H9 (cell line): ENCODE results near the gene PIGL. TPM values are rescaled to one million over a fixed set of nuclear protein-coding genes. Genes with fewer than 3 reads are reported as not detected.

Source experiments
- DNase-seq: peaks from one replicate; pipeline ENCODE4 v3.0.0-alpha.2; 2017
- H2AFZ ChIP-seq: one replicate; pipeline ENCODE4 v1.6.1; 2013; ENCODE audit warnings: mild to moderate bottlenecking, low read length, control low read depth, moderate library complexity
- H2AK5ac ChIP-seq: 2 replicates; pipeline ENCODE4 v1.6.1; 2013; ENCODE audit warnings: low read length, control low read depth, mixed read lengths; ENCODE audit not compliant: insufficient read length
- H2BK120ac ChIP-seq: one replicate; pipeline ENCODE4 v1.6.1; 2013; ENCODE audit warnings: low read depth, mild to moderate bottlenecking, low read length, control low read depth, inconsistent platforms; ENCODE audit not compliant: poor library complexity, severe bottlenecking
- H2BK12ac ChIP-seq: 2 replicates; pipeline ENCODE4 v1.6.1; 2013; ENCODE audit warnings: low read length, control low read depth, mixed read lengths, low read depth; ENCODE audit not compliant: insufficient read length
- H2BK15ac ChIP-seq: 2 replicates; pipeline ENCODE4 v1.6.1; 2013; ENCODE audit warnings: low read depth, low read length, control low read depth
- H2BK20ac ChIP-seq: one replicate; pipeline ENCODE4 v1.6.1; 2013; ENCODE audit warnings: low read depth, mild to moderate bottlenecking, low read length, control low read depth, inconsistent platforms; ENCODE audit not compliant: poor library complexity, severe bottlenecking
- H2BK5ac ChIP-seq: 2 replicates; pipeline ENCODE4 v1.6.1; 2013; ENCODE audit warnings: low read length, control low read depth, mixed read lengths; ENCODE audit not compliant: insufficient read length
- H3K14ac ChIP-seq: 2 replicates; pipeline ENCODE4 v1.6.1; 2013; ENCODE audit warnings: low read length, control low read depth; ENCODE audit not compliant: insufficient read depth
- H3K18ac ChIP-seq: 2 replicates; pipeline ENCODE4 v1.6.1; 2013; ENCODE audit warnings: low read depth, mild to moderate bottlenecking, mixed read lengths, low read length, control low read depth; ENCODE audit not compliant: insufficient read length
- H3K23ac ChIP-seq: 2 replicates; pipeline ENCODE4 v1.6.1; 2013; ENCODE audit warnings: low read length, control low read depth, mixed read lengths, low read depth; ENCODE audit not compliant: insufficient read length
- H3K23me2 ChIP-seq: 2 replicates; pipeline ENCODE4 v1.6.1; 2013; ENCODE audit warnings: low read depth, mild to moderate bottlenecking, mixed read lengths, low read length, control low read depth; ENCODE audit not compliant: insufficient read length, poor library complexity, severe bottlenecking
- H3K27ac ChIP-seq: 2 replicates; pipeline ENCODE4 v1.5.1; 2013; ENCODE audit warnings: low read length, control low read depth, mixed read lengths, low read depth; ENCODE audit not compliant: insufficient read length
- H3K27me3 ChIP-seq: 2 replicates; pipeline ENCODE4 v1.6.1; 2013; ENCODE audit warnings: low read length, control low read depth, inconsistent platforms; ENCODE audit not compliant: insufficient read depth
- H3K4ac ChIP-seq: 2 replicates; pipeline ENCODE4 v1.6.1; 2013; ENCODE audit warnings: low read depth, mild to moderate bottlenecking, control low read depth, inconsistent platforms, low read length, moderate library complexity
- H3K4me1 ChIP-seq: 2 replicates; pipeline ENCODE4 v1.6.1; 2013; ENCODE audit warnings: low read length, control low read depth, inconsistent platforms; ENCODE audit not compliant: insufficient read depth
- H3K4me2 ChIP-seq: 2 replicates; pipeline ENCODE4 v1.6.1; 2013; ENCODE audit warnings: low read length, control low read depth, mixed read lengths; ENCODE audit not compliant: insufficient read length, insufficient read depth
- H3K56ac ChIP-seq: 2 replicates; pipeline ENCODE4 v1.6.1; 2013; ENCODE audit warnings: low read depth, mild to moderate bottlenecking, mixed read lengths, low read length, control low read depth; ENCODE audit not compliant: insufficient read length
- H3K79me1 ChIP-seq: 2 replicates; pipeline ENCODE4 v1.6.1; 2013; ENCODE audit warnings: low read depth, mild to moderate bottlenecking, moderate library complexity, low read length, control low read depth, inconsistent platforms; ENCODE audit not compliant: insufficient read depth, poor library complexity, severe bottlenecking
- H3K79me2 ChIP-seq: 2 replicates; pipeline ENCODE4 v1.6.1; 2013; ENCODE audit warnings: low read length, control low read depth, inconsistent platforms; ENCODE audit not compliant: insufficient read depth
- H3K9ac ChIP-seq: 2 replicates; pipeline ENCODE4 v1.6.1; 2013; ENCODE audit warnings: low read length, control low read depth, mixed read lengths; ENCODE audit not compliant: insufficient read length; ENCODE audit errors: extremely low read depth
- H3K9me3 ChIP-seq: one replicate; pipeline ENCODE4 v1.6.1; 2013; ENCODE audit warnings: low read depth, low read length, inconsistent platforms; ENCODE audit not compliant: control insufficient read depth
- H3T11ph ChIP-seq: one replicate; pipeline ENCODE4 v1.6.1; 2013; ENCODE audit warnings: mild to moderate bottlenecking, low read length, control low read depth, inconsistent platforms
- H4K20me1 ChIP-seq: one replicate; pipeline ENCODE4 v1.6.1; 2013; ENCODE audit not compliant: control insufficient read depth, insufficient read length, insufficient read depth
- H4K5ac ChIP-seq: 2 replicates; pipeline ENCODE4 v1.6.1; 2013; ENCODE audit warnings: low read depth, mild to moderate bottlenecking, mixed read lengths, low read length, control low read depth; ENCODE audit not compliant: insufficient read length
- H4K8ac ChIP-seq: replicated peaks from 2 replicates; pipeline ENCODE4 v1.6.1; 2013; ENCODE audit warnings: low read length, control low read depth, mixed read lengths, low read depth; ENCODE audit not compliant: insufficient read length
- H4K91ac ChIP-seq: 2 replicates; pipeline ENCODE4 v1.6.1; 2013; ENCODE audit warnings: low read depth, mild to moderate bottlenecking, moderate library complexity, mixed read lengths, low read length, control low read depth; ENCODE audit not compliant: insufficient read length
- H3K27ac Mint-ChIP-seq, 3 experiments: 2 replicates in 2 of 3; 3 replicates in 1 of 3; pipeline ENCODE4 v1.8.0; 2020 to 2021; ENCODE audit warnings: mixed read lengths in 3 of 3, mild to moderate bottlenecking in 1 of 3, moderate library complexity in 1 of 3
- H3K27me3 Mint-ChIP-seq: 2 replicates; pipeline ENCODE4 v1.8.0; 2021; ENCODE audit warnings: low read depth, mild to moderate bottlenecking, moderate library complexity, mixed read lengths
- H3K36me3 Mint-ChIP-seq, 3 experiments: 2 replicates in 2 of 3; 3 replicates in 1 of 3; pipeline ENCODE4 v1.8.0; 2020 to 2021; ENCODE audit warnings: low read depth in 3 of 3, mixed read lengths in 3 of 3; ENCODE audit not compliant: insufficient read depth in 1 of 3
- H3K4me1 Mint-ChIP-seq, 2 experiments: 2 replicates each; pipeline ENCODE4 v1.8.0; 2020; ENCODE audit warnings: mixed read lengths in 2 of 2
- H3K4me3 Mint-ChIP-seq, 2 experiments: 2 replicates in 1 of 2; 3 replicates in 1 of 2; pipeline ENCODE4 v1.8.0; 2020 to 2021; ENCODE audit warnings: mild to moderate bottlenecking in 2 of 2, mixed read lengths in 2 of 2, moderate library complexity in 1 of 2
- H3K9me3 Mint-ChIP-seq, 2 experiments: 2 replicates in 1 of 2; 3 replicates in 1 of 2; pipeline ENCODE4 v1.8.0; 2020; ENCODE audit warnings: mild to moderate bottlenecking in 2 of 2, mixed read lengths in 2 of 2, moderate library complexity in 1 of 2
- WGBS: extraction: QIAGEN DNeasy Blood & Tissue Kit; methylation state at CpG from one replicate; pipeline ENCODE4 v1.1.7; 2013; ENCODE audit warnings: missing lambda C conversion rate, low lambda C conversion rate, mixed read lengths; ENCODE audit not compliant: insufficient read length; ENCODE audit errors: extremely low coverage; 5-methylcytosine and 5-hydroxymethylcytosine counted together
- total RNA-seq: library from RNA; stranded (reverse); gene quantifications from 2 replicates; pipeline ENCODE4 v1.2.1, GENCODE V29; 2021
- TF ChIP-seq, protein P1 (sequence below): fragments of 200-600 bp; sonication (generic); conservative IDR thresholded peaks from 3 replicates; pipeline ENCODE4 v1.8.0; 2021; ENCODE audit warnings: antibody characterized with exemption, mild to moderate bottlenecking

Gene PIGL
- total RNA-seq, 1 experiment from 2014 or later: 21.6 TPM

DNA sequence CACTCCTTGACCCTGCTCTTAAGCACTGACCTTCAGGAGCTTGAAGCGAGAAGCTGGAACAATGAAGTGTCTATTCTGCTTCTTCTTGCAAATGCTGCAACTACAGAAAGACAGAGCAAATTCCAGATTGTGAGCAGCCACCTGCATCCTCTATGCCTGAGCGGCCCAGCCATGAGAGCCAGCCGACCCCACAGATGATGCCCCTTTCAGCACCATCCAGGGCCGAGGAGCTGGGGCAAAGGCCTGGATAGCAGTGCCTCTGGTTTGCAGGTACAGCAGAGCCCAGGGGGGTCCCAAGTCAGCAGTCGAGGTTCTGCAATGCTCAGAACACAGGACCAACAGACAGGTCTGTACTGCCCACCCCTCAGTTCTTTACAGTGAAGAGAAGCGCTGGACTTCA lies 131.6 kb downstream of the PIGL start:
- H3K27ac ChIP-seq: no peak overlapping the region
- Mint-ChIP-seq H3K27ac (no peak overlapping the region), H3K9me3 (no peaks in the 10 kb centered on the region), H3K36me3 (peaks cover 29 to 50% (median 38%) of the 10 kb centered on the region in 3 experiments), H3K27me3 (peaks cover 4% of the 10 kb centered on the region), H3K4me3 (no peak overlapping the region), H3K4me1 (peaks cover 9 to 11% of the 10 kb centered on the region in 2 experiments)
- H3K14ac ChIP-seq: no peak overlapping the region; the same call in 1 of the 2 replicates
- TF ChIP-seq, protein P1, sequence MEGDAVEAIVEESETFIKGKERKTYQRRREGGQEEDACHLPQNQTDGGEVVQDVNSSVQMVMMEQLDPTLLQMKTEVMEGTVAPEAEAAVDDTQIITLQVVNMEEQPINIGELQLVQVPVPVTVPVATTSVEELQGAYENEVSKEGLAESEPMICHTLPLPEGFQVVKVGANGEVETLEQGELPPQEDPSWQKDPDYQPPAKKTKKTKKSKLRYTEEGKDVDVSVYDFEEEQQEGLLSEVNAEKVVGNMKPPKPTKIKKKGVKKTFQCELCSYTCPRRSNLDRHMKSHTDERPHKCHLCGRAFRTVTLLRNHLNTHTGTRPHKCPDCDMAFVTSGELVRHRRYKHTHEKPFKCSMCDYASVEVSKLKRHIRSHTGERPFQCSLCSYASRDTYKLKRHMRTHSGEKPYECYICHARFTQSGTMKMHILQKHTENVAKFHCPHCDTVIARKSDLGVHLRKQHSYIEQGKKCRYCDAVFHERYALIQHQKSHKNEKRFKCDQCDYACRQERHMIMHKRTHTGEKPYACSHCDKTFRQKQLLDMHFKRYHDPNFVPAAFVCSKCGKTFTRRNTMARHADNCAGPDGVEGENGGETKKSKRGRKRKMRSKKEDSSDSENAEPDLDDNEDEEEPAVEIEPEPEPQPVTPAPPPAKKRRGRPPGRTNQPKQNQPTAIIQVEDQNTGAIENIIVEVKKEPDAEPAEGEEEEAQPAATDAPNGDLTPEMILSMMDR: no peak
- H3K4me2 ChIP-seq: no peak overlapping the region
- no CpG with 5 or more reads among the region's 6 CpGs for WGBS
- H3K9me3 ChIP-seq: no peaks in the 10 kb centered on the region
- H4K5ac ChIP-seq: no peak overlapping the region
- no peaks in the 10 kb centered on the region for H3K27me3 ChIP-seq
- no peak overlapping the region for H3K23ac ChIP-seq
- no peak overlapping the region for H4K8ac ChIP-seq
- no peak overlapping the region for H3K18ac ChIP-seq
- no peak overlapping the region for H3T11ph ChIP-seq
- no peak overlapping the region for H2BK15ac ChIP-seq
- H2AFZ ChIP-seq: no peak overlapping the region
- H2BK120ac ChIP-seq: no peak overlapping the region
- H3K9ac ChIP-seq: no peak overlapping the region
- no peak overlapping the region for H4K91ac ChIP-seq
- H3K4ac ChIP-seq: no peak overlapping the region
- no peak overlapping the region for H2BK12ac ChIP-seq
- no peak overlapping the region for H2AK5ac ChIP-seq
- no peak for DNase-seq
- H2BK5ac ChIP-seq: no peak overlapping the region
- peaks cover 6% of the 10 kb centered on the region; the same call in 1 of the 2 replicates for H3K79me2 ChIP-seq
- H4K20me1 ChIP-seq: no peaks in the 10 kb centered on the region
- H3K23me2 ChIP-seq: peaks cover 8% of the 10 kb centered on the region
- H3K79me1 ChIP-seq: peaks cover 5% of the 10 kb centered on the region
- H2BK20ac ChIP-seq: no peak overlapping the region
- no peak overlapping the region for H3K56ac ChIP-seq
- no peaks in the 10 kb centered on the region for H3K4me1 ChIP-seq
